C4-2B (cell line): Measurements from ENCODE around the gene VPS8.
"Not testable (repeated sequence)": the region's sequence is repeated elsewhere in the genome, so short reads cannot be mapped to it uniquely, and the experiment has no call there.

Experiments
- CTCF ChIP-seq: fragments of 450-650 bp; conservative IDR thresholded peaks from 2 replicates; pipeline ENCODE4 v1.5.1; 2017; ENCODE audit warnings: mild to moderate bottlenecking
- ZFX ChIP-seq: fragments of 450-650 bp; IDR thresholded peaks from 2 replicates; pipeline ENCODE4 v1.6.1; 2017

- not testable (repeated sequence) for TF ChIP-seq CTCF, ZFX
Observed at GRCh38 chr3:185017584-185017983, 205.6 kb downstream of the VPS8 start.
